HG03159 (cell line): ENCODE measurements around the gene APOA4.
"Not testable (repeated sequence)": the region's sequence is repeated elsewhere in the genome, so short reads cannot be mapped to it uniquely, and the experiment has no call there.

ENCODE experiments used
- ATAC-seq: cut with Tn5 transposase; IDR thresholded peaks from one replicate; pipeline ENCODE4 v1.9.1; 2021; ENCODE audit warnings: mild to moderate bottlenecking, moderate library complexity; ENCODE audit not compliant: unreplicated experiment

APOA4 gene

DNA sequence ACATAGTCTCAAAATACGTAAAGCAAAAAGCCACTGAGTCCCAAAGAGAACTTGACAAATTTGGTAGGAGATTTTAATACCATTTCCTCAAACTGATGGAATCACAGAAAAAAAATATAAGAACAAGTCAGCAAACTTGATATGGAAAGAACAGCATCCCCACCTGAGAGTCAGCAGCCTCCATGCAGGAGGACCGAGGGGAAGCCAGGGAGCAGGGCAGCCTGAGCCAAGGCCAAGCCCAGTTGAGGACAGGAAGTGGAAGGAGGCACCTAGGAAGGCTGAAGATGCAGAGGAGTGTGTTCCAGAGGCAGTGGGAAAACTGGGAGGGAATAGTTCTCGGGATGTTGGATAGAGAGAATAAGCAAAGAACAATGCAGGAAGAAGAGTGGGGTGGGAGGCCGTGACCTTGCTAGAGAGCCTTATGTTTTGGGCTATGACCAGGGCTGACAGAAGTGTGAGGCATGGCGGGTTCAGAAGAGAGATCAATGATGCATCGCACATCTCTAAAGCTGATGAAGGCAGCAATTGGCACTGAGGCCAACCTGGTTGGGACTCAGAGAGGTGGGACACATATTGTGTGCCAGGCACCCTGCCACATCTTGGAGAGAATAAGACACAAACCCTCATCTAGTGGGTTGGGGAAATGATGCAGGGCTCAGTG is 15.4 kb downstream of the APOA4 start:
- ATAC-seq, result no peak

DNA sequence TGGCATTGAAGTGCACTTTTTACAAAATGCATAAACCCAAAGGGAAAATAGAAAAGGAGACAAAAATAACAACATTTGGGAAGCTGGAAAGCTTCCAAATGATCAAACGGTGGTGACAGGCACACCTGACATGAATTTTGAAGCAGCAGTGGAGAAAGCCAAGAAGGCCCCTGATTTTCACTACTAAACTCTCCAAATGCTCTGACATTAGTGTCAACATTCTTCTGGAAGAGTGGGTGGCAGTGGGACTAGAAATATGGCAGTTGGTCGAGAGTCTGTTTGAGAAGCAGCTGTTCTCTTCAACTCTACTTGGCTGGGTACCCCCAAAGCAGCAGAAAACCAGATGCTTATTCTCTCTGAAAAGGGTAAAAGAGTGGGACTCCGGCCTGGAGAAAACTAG is 19.1 kb downstream of the APOA4 start:
- ATAC-seq, result no peak

DNA sequence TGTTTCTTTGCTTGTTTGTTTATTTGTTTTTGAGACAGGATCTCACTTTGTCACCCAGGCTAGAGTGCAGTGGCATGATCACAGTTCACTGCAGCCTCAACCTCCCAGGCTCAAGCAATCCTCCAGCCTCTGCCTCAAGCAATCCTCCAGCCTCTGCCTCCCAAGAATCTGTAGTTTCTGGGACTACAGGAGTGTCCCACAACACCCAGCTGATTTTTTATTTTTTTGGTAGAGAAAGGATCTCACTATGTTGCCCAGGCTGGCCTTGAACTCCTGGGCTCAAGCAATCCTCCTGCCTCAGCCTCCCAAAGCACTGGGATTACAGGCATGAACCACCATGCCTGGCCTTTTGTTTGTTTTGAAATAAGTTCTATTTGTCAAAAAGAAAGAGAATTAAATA is 21.4 kb downstream of the APOA4 start:
- ATAC-seq, result not testable (repeated sequence)

DNA sequence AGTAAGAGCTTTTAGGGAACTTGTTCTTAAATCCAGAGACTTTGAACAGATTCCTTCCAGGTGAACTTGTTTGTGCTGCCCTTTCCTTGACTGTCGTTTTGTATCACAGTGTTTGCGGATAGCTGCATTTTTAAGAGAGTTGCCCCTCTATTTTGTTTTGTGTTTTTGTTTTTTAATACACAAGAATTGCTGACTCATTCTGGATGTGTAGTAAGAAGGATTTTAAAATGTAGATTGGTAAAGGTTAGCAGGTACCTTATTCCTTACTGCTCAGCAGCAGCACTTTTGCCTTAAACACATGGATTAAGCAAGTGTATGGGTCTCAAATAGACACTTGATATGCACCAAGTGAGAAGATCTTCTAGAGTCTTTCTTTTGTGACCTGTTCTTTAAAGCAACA is 22.5 kb downstream of the APOA4 start:
- ATAC-seq, result no peak

DNA sequence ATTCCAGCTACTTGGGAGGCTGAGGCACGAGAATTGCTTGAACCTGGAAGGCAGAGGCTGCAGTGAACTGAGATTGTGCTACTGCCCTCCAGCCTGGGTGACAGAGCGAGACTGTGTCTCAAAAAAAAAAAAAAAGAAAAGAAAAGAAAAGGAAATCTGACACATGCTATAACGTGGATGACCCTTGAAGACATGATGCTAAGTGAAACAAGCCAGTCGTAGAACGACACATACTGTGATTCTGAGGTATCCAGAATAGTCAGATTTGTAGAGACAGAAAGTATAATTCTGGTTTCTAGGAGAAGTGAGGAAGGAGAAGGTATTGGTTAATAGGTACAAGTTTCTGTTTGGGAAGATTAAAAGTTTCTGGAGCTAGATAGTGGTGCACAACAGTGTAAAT is 24.7 kb downstream of the APOA4 start:
- no peak for ATAC-seq

DNA sequence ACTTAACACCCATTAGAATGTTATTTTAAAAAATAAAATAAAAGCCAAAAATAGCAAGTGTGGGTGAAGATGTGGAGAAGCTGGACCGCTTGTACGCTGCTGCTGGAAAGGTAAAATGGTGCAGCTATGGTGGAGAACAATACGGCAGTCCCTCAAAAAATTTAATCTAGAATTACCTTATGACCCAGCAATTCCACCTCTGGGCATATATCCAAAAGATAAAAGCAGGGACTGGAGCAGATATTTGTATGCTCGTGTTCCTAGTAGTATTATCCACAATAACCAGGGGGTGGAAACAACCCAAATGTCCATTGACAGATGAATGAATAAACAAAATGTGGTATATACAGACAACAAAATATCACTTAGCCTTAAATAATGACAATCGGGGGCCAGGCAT is 25.3 kb downstream of the APOA4 start:
- no peak for ATAC-seq

DNA sequence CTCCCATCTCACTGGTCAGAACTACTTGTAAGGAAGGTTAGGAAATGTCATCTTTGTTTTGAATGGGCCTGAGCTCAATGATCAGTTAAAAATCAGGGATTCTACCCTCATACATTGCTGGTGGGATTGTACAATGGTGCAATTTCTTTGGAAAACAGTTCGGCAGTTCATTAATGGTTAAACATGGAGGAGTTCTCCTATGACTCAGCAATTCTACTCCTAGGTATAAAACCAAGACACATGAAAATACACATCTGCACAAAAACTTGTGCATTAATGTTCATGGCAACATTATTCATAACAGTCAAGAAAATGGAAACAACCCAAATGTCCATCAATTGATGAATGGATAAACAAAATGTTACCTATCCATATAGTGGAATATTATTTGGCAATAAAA is 26.6 kb downstream of the APOA4 start:
- no peak for ATAC-seq

DNA sequence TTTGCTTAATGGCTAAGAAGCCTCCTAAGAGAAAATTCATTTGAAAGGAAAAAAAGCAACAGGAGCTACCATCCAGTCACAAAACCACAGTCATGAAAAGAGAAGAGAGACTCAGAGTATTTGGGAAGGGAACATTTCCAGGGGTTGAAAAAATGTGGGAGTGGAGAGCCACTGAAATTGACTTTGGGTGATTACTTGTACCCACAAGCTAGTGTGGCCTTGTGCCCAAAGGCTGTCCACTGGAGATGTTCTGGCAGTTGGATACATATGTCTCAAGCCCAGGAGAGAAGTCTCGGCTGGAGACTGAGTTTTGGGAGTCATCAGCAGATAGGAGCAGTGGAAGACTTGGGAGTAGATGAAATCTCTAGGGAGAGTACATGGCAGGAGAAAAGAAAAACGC is 28.3 kb downstream of the APOA4 start:
- ATAC-seq, result no peak

DNA sequence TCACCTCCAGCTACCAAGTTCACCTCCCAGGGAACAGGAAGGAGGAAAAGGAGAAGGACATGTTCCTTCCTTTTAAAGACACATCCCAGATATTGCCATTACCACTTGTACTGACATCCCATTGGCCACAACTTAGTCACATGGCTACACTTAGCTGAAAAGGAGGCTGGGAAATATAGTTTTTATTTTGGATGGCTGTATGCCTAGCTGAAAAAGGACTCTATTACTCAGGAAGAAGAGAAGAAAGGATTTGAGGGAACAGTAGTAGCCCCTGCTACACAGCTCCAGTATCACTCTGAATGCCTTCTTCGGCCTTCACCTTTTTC is 29.4 kb downstream of the APOA4 start:
- no peak for ATAC-seq

DNA sequence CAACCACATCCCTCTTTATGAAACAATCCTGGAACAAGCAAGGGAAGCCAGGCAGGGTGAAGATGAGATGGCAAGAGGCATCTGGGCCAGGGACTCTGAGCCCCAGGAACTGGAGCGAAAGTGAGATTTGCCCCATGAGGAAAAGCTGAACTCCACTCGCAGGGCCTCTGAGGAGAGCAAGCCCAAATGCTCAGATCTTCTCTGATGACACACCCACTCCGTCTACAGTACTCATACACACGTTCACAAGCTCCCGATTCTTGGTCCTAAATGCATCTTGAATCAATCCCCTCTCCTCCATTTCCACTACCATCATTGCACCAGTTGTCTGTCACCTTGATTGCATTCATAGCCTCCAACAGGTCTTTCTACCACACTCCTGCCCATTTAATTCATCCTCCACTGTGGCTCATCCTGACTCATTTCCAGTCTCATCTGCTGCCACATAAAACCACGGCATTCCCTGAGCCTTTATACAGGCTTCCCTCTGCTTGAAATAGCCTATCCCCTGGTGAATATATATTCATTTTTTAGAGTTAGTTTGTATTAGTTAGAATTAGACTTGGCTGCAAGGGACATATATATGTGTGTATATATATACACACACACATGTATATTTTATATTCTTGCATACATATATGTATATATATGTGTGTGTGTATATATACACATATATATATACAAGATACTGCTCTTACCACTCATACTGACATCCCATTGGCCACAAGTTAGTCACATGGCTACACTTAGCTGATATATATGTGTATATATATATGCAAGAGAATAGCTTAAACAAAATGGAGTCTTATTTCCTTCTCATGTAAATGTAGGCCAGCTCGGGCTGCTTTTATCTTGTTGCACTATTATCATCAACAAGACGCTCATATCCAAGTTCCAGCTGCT is 30.0 kb downstream of the APOA4 start:
- no peak for ATAC-seq

DNA sequence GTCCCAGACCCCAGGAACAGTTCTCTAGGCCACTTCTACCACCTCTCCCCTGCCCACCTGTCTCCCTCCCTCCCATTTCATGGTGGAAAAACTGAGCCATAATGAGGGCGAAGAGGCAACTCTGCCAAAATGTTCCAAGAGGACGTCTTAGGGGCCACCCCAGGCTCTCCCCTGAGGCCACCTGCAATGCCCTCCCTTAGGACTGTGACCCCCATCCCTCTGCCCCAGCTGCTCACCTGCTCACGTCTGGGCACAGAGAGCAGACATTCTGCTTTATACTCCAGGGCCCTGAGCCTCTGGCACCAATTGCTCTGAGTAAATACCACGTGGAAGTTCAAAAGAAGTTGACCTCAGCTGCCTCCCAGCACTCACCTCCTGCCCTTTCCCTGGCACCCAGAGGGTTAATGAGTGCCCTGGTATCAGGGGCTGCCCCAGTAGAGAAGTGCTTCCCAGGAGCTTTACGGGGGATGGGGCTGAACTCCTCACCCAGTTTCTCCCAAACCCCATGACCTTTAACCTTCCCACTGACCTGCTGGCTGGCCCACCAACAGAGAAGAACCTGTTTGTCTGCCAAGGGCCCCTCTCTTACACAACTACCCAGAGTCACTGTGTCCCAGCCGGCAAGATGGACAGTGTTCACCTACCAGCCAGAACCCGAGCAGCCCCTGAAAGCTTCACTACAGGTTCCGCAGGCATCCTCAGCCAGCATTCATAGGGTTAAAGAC is 30.8 kb downstream of the APOA4 start:
- ATAC-seq, result no peak

DNA sequence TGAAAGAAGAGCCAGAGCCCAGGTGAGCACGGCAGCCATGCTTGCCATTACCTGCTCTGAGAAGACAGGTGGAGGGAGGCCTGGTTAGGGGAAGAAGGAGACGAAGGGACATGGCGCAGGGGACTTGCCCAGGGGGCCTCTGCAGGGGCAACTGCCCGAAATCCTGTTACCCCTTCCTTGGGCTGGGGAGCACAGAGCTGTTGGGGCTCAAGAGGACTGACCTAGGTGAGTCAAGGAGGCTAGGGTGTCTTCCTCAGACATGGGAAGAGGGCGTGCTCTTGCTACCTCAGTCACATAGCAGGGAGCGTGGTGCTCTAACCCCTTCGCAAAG is 31.3 kb downstream of the APOA4 start, which contains the start of gene APOA5:
Gene APOA5, minus strand, starts transcription at position 67 of the 331 bp plus-strand sequence. Its CDS starts 19 bp downstream, at position 48.
- no peak for ATAC-seq

DNA sequence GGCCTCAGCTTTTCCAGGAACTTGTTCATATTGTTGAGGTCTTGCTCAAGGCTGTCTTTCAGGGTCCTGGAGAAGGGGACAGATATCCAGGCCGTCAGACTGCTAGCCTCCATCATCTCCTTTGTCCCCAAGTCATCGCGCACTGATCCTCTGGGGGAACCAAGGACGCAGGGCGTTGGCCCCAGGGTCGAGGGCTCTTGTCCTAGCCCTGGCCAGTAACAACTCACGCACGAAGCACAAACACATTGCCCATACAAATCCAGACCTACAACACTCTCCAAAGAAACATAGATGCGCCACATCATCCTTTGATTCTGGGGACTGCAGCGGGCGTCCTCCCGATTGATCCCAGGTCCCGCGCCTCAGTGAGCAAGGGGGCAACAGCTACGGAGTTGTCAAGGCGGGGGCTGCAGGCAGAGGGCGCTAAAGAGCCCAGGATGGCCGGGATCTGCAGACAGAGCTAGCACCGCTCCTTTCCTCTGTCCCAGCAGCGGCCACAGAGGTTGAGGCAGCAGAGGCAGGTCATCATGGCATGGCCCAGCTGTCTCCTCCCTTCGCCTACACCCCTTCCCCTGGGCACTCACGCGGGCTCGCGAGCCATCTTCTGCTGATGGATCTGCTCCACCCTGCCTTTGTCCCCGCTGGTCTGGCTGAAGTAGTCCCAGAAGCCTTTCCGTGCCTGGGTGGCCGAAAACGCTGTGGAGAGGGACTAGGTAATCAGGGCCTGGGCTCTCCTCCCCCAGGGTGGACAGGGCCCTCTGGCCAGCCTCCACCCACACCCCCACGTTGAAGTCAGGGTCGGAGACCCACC is 31.9 kb downstream of the APOA4 start:
- ATAC-seq, result no peak

DNA sequence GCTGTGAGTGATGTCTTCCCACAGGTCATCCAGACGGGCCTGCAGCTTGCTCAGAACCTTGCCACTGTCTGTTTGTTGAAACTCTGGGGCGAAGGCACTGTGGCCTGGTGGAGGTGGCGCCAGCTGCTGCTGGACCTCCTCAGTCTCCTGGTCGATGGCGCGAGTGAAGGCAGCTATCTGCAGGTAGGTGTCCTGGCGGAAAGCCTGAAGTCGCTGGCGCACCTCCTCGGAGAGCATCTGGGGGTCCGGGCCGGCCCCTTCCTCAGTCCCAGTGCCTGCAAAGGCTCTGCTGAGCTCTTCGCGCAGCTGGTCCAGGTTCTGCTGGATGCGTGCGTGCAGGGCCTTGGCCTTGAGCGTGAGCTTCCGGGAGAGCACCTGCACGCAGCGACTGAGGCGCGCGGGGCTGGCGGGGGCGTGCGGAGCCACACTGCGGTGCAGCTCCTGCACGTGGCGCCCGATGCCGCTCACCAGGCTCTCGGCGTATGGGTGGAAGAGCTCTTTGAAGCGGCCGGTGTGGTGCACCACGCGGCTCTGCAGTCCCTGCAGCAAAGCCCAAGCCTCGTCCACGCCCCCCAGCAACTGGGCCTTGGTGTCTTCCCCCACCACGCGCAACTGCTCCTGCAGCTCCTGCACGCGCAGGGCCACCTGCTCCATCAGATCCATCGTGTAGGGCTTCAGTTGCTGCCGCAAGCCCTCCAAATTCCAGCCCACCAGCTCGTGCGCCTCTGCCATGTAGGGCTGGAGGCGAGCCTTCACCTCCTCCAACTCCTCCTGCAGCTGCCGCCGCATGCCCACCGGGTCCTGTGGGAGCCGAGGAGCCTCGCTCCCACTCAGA is 32.7 kb downstream of the APOA4 start:
- no peak for ATAC-seq

DNA sequence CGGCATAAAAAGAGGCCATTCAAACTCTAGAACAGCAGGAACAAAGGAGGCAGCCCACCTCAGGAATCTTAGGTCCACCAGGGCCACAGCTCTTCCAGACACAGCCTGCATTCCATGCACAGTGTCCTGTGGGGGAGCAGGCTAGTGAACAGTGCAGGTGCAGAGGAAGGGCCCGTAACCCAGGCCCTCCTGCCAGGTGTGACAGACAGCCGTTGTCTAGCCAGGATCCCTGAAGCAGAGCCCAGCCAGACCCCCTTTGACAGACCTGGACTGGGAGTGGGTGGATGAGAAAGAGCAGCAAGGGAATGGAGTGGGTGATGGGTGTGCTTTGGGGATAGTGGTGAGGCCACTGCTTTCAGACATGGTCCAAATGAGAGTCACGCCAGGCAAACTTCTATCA is 34.1 kb downstream of the APOA4 start:
- ATAC-seq, result no peak

DNA sequence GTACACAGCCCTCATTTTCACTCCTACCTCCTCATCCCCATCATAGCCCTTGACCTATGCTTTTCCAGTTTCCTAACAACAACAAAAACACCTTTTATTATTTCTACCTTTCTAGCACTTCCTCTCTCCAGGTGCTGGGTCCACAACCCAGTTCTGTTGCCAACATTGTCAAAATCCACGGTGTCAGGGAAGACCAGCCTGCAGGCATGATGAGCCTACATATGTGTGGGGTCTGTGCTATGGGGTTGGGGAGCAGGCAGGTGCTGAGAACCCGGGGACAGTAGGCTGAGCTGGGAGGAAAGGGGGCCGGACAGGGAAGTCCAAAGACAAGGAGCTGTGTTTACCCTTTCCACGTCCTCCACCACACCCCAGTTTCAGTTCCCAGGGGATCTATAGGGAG is 34.6 kb downstream of the APOA4 start:
- ATAC-seq, result no peak

DNA sequence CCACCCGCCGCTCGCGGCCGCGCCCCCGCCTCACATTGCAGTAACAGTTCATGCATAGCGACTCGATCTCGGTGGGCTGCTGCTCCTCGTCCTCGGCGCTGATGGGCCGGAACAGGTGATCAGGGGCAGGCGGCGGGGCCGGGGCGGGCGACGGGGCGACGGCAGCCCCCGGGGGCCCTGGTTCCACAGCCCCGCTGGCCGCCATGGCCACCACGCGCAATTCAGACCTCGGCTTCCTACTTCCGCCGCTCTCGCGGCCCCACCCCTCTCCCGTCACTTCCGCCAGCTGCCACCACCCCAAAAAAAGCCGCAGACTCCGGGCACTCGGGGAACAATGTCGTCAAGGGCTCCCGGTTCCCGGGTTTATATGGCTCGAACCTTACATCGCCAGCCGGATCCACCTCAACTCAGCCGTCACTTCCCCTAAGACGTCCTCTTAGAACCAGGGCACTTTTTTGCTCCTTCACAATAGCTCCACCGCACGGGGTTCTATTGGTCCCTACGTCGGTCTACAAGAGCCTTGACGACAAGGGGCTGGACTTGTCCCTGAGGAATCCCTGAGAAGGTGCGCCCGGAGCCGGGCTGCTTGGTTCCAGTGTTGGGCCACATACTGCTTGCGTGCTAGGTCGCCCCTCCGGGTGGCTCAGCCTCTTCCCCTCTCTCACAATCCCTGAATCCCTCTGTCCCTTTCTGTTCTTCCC is 35.2 kb downstream of the APOA4 start, which contains the start of gene ZPR1:
Gene ZPR1, minus strand, starts transcription at position 238 of the 701 bp plus-strand sequence. Its CDS starts 33 bp downstream, at position 205.
- ATAC-seq, result peak; percentile 83

DNA sequence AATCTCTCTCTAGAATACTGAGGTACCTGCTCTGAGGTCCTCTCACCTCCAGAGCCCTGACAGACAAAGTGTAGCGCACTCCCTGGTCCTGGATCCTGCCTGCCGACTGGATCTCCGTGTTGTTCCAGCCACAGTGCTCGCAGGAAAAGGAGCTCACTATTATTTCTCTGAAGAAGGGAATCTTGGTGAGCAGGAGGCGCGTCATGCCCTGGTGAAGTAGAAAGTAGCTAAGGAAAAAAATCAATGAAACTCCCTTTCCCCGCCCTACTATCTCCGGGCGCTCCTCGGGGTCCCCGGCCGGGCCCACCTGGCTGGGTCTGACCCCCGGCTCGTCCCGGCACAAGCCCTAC is 35.7 kb downstream of the APOA4 start:
- ATAC-seq, result peak; percentile 10

DNA sequence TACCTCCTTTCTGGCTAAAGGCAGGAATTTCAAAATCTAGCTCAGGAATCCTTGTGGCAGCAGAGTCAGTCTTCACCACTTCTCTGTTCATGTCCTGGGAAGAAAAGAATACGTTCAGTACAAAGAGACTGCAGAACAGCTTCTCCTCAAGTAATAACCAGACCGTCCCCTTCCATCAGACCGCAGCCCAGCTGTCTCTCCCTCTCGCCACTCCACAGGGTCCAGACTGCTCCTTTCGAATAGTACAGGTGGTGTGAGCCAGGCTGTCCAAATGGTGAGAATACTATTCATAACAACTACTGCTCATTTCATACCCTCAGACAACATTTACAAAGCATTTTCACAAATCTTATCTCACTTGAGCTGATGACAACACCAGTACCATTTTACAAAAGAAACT is 36.1 kb downstream of the APOA4 start:
- no peak for ATAC-seq

DNA sequence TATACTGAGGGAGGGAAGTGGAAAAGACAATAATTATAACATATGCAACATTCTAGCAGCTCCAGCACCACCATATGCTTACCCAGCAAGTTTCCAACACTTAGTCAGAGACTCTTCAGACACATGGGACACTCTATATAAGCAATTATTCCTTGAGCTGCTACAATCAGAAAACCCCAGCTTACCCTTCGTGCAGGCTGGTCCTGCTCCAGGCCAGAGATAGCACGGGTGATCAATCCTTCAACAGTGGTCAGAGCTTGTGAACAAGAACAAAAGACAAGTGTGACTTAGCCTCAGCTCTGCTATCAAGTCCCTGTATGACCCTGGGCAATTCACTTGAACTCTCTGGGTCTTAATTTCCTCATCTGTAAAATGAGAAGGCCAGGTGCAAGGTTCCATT is 36.8 kb downstream of the APOA4 start:
- no peak for ATAC-seq
